GM19468 (cell line): ENCODE data around the gene FBH1.
A peak's percentile ranks its signal among the peaks of the same experiment; 100 is the strongest.
"Not testable (repeated sequence)": the region's sequence is repeated elsewhere in the genome, so short reads cannot be mapped to it uniquely, and the experiment has no call there.

ENCODE experiments used
- ATAC-seq: cut with Tn5 transposase; IDR thresholded peaks from one replicate; pipeline ENCODE4 v1.9.1; 2021; ENCODE audit warnings: mild to moderate bottlenecking, moderate library complexity, moderate number of reproducible peaks; ENCODE audit not compliant: unreplicated experiment; ENCODE audit errors: extremely low read depth

FBH1 gene

GRCh38 chr10:5900247-5900646 lies 10.2 kb downstream of the FBH1 start:
- ATAC-seq: no peak

- no peak for ATAC-seq
Measured at GRCh38 chr10:5902511-5903274, 12.7 kb downstream of the FBH1 start.

DNA sequence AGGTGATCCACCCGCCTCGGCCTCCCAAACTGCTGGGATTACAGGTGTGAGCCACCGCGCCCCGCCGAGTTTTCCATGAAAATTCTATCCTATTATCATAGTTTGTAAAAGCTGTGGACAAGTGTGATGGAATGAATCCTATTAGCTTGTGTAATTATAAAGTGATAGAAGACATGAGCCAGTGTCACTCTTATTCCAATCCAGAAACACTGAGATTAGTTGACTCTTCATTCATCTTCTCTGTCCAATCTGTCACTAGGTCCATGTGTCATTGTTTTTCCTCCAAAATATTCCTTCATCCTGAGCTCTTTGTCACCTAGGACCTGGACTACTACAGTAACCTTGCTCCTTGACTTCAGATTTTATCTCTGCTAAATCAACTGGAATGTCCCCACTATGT lies 13.5 kb downstream of the FBH1 start:
- ATAC-seq: no peak

DNA sequence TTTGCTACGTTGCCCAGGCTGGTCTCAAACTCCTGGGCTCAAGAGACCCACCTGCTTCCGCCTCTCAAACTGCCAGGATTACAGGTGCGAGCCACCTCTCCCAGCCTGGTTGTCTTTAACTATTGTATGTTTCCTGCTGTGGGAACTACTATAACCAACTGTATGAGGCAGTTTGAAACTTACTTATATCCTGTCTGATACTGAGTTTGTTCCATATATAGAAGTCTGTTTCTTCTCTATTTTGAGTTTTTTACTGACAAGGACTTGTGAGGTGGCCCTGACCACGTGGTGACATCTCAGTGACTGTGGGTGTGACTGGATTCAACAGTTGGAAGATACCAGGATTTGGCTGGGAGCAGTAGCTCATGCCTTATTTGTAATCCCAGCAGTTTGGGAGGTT lies 14.2 kb downstream of the FBH1 start:
- ATAC-seq: peak; percentile 95

DNA sequence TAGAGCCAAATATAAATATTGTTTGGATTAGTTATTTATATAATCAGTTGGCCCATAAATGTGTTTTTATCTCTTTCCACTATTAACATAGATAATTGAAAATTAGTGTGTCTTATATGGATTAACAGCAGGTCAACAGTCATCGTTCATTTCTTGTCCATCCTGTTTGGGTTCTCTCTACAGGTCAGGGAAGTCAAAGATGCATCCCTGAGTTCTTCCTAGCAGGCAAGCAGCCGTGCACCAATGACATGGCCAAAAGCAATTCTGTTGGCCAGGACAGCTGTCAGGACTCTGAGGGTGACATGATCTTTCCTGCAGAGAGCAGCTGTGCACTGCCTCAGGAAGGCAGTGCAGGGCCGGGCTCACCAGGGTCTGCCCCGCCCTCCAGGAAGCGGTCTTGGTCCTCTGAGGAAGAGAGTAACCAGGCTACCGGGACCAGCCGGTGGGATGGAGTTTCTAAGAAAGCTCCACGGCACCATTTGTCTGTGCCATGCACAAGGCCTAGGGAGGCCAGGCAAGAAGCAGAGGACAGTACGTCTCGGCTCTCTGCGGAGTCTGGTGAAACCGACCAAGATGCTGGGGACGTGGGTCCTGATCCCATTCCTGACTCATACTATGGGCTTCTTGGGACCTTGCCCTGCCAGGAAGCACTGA lies 15.9 kb downstream of the FBH1 start:
- ATAC-seq: no peak

- no peak for ATAC-seq
Measured at GRCh38 chr10:5906651-5907050, 16.6 kb downstream of the FBH1 start.

DNA sequence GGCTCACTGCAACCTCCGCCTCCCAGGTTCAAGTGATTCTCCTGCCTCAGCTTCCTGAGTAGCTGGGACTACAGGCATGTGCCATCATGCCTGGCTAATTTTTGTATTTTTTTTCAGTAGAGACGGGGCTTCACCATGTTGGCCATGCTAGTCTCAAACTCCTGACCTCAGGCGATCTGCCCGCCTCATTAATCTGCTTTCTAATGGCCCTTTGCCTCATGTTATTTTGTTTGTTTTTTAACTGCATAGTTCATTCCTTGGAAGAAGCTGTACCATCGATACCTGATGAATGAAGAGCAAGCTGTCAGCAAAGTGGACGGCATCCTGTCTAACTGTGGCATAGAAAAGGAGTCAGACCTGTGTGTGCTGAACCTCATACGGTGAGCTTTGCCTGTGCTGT lies 18.6 kb downstream of the FBH1 start:
- not testable (repeated sequence) for ATAC-seq

DNA sequence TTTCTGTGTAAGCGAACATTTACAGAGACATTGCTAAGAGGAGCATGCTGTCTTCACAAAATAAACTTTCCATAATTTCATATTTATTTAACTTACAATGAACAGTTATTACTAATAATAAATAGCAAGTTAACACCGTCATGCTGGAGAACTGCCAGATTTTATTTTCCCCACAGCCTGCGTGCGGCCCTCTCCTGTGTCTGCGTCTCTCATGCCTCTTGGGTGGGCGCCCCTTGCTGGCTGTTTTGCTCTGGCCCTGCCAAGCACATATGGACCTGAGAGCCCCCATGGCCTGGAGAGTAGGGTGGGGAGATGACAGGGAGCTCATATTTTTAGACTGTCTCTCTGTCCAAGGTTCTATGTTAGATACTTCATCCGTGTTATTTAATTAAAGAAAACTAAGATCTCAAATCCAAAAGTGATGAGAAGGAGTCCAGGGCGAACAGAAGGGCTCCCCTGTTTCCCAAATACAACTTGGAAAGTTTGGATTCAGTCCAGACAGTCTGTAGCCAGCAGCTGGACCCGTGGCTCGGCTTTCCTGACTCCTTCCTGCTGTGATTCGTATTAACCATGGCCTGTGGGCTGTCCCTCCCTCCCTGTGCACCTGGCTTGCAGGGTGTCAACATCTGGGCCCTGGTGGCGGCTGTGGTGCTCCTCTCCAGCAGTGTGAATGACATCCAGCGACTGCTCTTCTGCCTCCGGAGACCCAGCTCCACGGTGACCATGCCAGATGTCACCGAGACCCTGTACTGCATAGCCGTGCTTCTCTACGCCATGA lies 20.5 kb downstream of the FBH1 start:
- no peak for ATAC-seq

DNA sequence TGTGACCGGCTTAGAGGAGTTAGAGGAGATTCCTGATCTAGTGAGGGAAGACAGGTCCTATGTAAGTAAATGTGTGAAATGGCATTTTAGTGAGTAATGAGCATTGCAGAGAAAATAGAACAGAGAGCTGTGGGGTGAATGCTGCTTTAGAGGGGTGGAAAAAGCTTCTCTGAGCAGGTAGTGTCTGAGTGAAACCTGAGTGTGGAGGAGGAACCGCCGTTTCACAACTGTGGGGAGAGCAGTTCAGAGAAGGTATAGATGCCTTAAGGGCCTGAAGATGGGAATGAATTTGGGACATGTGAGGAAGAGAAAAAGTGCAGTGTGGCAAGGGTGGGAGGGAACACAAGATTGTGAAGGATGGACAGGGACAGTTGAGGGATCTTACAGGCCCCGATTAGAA lies 21.6 kb downstream of the FBH1 start:
- ATAC-seq: no peak

- ATAC-seq: no peak
Measured at GRCh38 chr10:5913736-5914135, 23.7 kb downstream of the FBH1 start.

GRCh38 chr10:5915451-5915850 lies 25.4 kb downstream of the FBH1 start:
- no peak for ATAC-seq

DNA sequence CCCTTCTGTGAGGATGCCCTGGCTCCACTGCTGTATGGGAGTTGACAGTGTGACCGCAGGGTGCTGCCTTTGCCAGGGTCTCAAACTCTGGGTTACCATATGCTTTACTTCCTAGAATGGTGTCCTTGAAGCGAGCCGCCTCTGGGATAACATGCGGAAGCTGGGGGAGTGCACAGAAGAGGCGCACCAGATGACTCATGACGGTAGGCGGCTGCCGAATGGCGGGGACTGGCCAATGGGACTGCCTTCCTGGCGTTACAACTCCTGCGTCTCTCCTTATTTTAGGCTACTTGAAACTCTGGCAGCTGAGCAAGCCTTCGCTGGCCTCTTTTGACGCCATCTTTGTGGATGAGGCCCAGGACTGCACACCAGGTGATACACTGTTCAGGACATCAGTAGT lies 27.3 kb downstream of the FBH1 start:
- ATAC-seq: no peak

DNA sequence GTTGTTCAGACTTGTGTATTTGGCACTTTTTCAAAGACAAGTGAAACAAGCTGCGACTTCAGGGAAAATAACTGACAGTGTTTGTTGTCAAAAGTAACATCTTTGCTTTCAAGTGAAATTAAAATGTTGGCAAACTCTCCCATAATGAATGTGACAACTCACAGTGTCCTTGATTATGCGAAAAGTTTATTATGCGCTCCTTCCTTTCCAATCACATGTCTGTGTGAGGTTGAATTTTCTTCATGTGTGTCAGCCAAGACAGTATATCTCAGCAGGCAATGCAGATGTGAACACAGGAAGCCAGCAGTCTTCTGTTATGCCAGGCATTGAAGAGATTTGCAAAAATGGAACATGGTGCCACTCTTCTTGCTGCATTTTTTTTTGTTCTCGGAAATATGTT lies 28.7 kb downstream of the FBH1 start:
- no peak for ATAC-seq

DNA sequence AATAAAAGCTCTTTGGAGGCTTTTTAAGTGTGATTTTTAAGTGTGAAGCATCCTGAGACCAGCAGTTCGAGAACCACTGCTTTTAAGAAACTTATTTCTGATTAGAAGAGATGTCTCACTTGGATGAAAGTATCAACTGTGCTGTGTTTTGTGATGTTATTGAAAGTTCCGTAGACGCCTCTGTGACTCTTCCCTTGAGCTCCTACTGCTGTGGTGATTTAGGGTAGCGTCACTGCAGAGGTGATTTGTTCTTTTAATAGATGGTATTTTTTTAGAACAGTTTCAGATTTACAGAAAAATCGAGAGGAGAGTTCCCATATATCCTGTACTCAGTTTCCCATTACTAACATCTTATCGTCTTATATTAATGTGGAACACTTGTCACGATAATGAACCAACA lies 29.5 kb downstream of the FBH1 start:
- no peak for ATAC-seq

DNA sequence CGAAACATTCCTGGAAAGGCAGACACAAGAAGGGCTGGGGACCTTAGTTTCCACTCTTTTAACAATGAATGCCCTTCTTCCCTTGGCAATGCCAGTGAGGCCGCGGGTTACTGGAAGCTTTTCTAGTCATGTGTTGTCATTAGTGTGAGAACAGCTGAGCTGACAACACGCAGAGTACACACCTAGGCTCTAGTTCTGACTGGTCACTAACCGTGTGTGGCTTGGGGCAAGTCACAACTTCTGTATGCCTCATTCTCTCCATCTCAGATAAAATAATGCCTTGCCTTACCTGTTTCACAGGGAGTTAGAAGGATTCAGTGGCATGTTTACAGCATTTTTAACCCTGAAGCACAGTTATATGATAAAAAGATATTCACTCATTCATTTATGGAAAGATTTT lies 31.7 kb downstream of the FBH1 start:
- no peak for ATAC-seq

DNA sequence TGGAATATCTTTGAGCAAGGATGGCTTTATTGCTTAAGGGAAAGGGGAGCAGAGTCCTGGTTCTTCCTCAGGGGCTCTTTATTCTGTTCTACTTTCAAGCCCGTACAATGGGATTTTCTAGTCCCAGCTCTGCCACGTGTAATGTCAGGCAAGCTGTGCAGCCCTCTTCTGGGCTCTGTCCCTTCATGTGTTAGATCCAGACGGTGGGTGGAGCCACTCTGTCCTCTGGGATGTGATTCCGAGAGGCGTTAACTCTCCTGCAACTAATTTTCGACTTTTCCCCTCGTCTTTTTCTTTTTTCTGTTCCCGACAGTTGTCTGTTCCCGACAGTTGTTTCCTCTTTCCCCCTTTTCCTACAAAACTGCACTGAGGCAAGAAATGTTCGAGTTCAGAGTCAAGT lies 34.8 kb downstream of the FBH1 start:
- no peak for ATAC-seq

- no peak for ATAC-seq
Measured at GRCh38 chr10:5927306-5927705, 37.3 kb downstream of the FBH1 start.

DNA sequence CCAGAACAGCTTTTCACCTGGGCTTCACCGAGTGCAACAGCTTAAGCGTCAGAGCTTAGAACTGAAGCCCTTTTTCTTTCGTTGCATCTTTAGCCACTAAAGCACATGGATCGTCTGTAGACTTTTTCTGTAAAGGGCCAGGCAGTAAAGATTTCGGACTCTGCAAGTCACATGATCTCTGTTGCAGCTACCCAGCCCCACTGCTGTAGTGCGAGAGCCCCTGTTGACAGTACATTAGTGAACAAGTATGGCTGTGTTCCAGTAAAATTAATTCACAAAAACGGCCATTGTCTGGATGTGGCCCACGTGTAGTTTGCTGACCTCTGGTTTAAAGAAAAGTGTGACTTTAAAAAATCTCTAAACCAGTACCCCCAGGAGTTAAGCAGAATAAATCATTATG lies 39.4 kb downstream of the FBH1 start:
- no peak for ATAC-seq

DNA sequence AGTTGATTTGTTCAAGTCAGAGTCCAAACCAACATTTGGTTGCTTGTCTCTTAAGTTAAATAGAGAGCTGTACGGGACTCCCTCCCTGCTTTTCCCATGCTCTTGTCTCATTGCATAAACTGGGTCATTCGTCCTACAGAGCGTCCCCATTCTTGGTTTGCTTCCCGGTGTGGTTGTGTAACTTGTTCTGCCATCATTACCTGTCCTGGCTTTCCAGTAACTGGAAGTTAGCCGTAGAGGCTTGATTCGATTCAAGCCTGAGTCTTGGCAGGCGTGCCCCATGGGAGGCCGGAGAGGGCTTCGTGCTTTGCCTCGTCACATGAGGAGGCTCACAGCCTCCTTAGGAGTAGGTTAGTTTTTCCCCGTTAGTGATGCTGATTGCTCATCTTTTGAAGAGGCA lies 40.2 kb downstream of the FBH1 start:
- ATAC-seq: no peak

GRCh38 chr10:5932345-5932744 lies 42.3 kb downstream of the FBH1 start:
- ATAC-seq: no peak

GRCh38 chr10:5933909-5934546 lies 44.0 kb downstream of the FBH1 start:
- no peak for ATAC-seq
